Muscle of leg (tissue), 11 donors: ENCODE data around the gene DTX4. TPM values are rescaled to one million over a fixed set of nuclear protein-coding genes. Genes with fewer than 3 reads are reported as not detected.

Source experiments
- DNase-seq: peaks from one replicate; pipeline ENCODE4 v3.0.0; 2013
- H3K27ac ChIP-seq: one replicate; pipeline ENCODE4 v1.5.1; 2013; ENCODE audit warnings: mild to moderate bottlenecking, low read length, control low read depth
- H3K27me3 ChIP-seq: one replicate; pipeline ENCODE4 v1.6.1; 2013; ENCODE audit warnings: low read length; ENCODE audit not compliant: control insufficient read depth, insufficient read depth
- H3K36me3 ChIP-seq: one replicate; pipeline ENCODE4 v1.6.1; 2013; ENCODE audit warnings: low read length; ENCODE audit not compliant: control insufficient read depth, insufficient read depth
- H3K4me1 ChIP-seq: one replicate; pipeline ENCODE4 v1.6.1; 2013; ENCODE audit warnings: low read length; ENCODE audit not compliant: control insufficient read depth, insufficient read depth
- H3K4me3 ChIP-seq: one replicate; pipeline ENCODE4 v1.5.1; 2013; ENCODE audit warnings: low read length, control low read depth
- H3K9me3 ChIP-seq: replicated peaks from 2 replicates; pipeline ENCODE4 v1.6.1; 2013; ENCODE audit warnings: low read depth, low read length; ENCODE audit not compliant: control insufficient read depth
- WGBS: methylation state at CpG from one replicate; pipeline ENCODE4 v1.1.5; 2013; ENCODE audit warnings: missing lambda C conversion rate; ENCODE audit not compliant: insufficient coverage; 5-methylcytosine and 5-hydroxymethylcytosine counted together
- polyA plus RNA-seq, 8 donors: library from polyadenylated mRNA; unstranded; fragments of 120-200 nt; gene quantifications; one replicate each; pipeline versions ENCODE4 v1.2.1 to v1.2.3, GENCODE V29; 2013; ENCODE audit warnings: inconsistent platforms in 1 of 8, low replicate concordance in 1 of 8; ENCODE audit not compliant: insufficient read length in 8 of 8, insufficient read depth in 1 of 8
- total RNA-seq: library from RNA; stranded (reverse); fragments of 120-200 nt; gene quantifications from one replicate; pipeline ENCODE4 v1.2.4, GENCODE V29; 2013

DTX4 gene
- total and polyA plus RNA-seq, 9 donors: 8.9 to 33.0 (median 19.0) TPM

DNA sequence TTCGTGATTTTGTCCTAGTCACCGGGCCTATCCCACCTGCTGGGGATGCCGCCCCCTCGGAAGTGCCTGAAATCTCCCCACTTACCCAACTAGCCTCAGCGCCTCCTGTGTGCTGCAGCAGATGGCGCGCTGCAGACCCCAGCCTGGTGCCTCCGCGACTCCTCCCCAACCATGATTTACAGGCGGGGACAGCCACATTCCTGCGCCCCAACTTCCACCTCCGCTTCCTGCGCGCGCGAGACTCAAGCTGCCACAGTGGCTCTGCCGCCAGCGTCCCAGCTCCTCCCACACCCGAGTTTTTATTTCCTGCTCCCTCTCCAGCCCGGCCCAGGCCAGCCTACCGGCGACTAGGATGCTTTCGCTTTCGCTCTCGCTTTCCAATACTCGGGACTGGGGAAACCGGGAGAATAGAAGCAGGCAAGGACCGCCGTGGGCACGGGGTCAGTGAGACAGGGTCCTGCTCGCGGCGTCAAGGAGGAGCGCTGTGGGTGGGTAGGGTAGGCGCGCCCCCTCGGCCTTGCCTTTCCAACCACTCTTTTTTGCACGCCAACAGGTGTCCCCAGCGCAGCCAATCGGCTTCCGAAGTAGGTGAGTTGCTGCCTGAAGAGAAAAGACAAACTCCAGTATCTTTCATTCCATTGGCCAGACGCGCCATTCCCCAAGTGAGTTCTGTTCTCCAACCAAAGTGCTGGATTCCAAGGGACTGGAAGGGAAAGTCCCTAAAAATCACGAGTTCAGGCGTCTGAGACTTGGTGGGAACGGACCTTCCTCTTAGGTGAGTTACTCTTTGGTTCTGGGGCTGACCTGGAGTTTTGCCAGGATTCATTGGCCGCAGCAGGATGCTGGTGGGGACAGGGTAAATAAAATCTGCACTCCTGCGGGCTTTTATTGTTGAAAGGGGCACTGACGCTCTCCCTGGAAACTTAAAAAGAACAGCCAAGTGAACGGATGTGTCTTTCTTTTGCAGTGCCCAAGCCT, 29.1 kb upstream of the DTX4 start, which contains the start of gene FAM111A:
FAM111A (plus strand) TSS at position 327 of the 978 bp plus-strand sequence. CDS start 6,017 bp downstream, outside the sequence.
- peak; percentile 96 for DNase-seq
- H3K4me1 ChIP-seq: peaks cover 16% of the 10 kb centered on the region
- no peaks in the 10 kb centered on the region for H3K9me3 ChIP-seq
- H3K4me3 ChIP-seq: peak within 1 kb of the TSS; percentile 78
- H3K27me3 ChIP-seq: no peaks in the 10 kb centered on the region
- WGBS: under 1% methylated on average over 42 of the region's 50 CpGs
- peak within 1 kb of the TSS; percentile 98 for H3K27ac ChIP-seq
- peaks cover 4% of the 10 kb centered on the region for H3K36me3 ChIP-seq

DNA sequence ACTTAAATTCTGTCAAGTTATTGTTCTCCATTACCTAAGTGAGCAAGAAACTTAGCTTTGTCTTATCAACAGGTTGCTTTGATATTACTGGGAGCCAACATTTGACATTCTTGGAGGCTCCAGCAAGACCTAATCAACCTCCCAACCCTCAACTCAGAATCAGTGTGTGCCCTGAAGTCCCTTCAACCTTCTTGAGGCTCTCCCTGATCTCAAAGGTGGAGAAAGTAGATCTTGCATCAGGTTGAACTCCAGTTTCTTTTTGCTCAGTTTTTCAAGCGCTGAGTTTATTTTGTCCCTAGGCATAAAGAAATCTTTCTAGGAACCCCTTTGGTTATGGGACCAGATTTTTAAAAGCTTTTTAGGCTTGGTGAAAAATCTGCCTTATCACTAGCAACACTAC, 27.8 kb upstream of the DTX4 start:
- Histone ChIP-seq H3K27ac (peak overlapping the region; percentile 98), H3K4me1 (peaks cover 16% of the 10 kb centered on the region), H3K36me3 (peaks cover 3% of the 10 kb centered on the region), H3K4me3 (peak overlapping the region; percentile 45), H3K27me3 (no peaks in the 10 kb centered on the region), H3K9me3 (no peaks in the 10 kb centered on the region)
- no CpG with 5 or more reads among the region's 1 CpG for WGBS
- no peak for DNase-seq

DNA sequence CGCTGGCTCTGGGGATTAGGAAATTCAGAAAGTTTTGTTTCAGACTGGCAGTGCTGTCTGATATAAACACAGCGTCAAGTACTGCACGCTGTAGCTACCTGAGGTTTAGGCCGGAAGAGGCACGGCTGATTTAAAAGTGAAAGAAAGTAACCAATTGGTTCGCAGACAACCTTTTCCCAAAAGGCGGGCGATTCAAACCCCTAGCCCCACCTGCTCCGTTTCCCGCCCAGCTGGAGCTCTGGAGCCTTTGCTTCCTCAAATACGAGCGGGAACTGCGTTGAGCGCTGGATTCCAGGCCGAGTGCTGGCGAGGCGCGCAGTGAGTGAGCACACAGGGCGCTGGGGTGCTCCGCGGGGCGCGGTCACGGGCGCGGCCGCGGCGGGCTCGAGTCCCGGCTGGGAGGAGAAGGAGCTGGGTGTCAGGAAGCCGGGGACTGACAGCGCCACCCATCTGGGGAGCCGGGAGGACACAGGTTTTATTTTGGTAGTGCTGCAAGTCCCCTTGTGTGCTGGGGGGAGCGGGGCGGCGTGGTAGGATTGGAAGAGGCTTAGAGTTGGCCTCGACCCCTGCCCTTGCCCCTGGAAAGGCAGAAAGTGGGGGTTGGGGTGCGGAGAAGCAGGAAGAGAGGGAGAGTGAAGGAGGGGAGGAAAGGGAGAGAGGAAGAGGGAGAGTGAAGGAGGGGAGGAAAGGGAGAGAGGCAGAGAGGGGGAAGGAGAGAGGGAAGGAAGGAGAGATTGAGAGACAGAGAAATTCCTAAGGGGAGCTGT, 27.2 kb upstream of the DTX4 start:
- WGBS: under 1% methylated on average over 38 of the region's 39 CpGs
- peak; percentile 95 for DNase-seq
- peak overlapping the region; percentile 45 for H3K4me3 ChIP-seq
- H3K27me3 ChIP-seq: no peaks in the 10 kb centered on the region
- peak overlapping the region; percentile 98 for H3K27ac ChIP-seq
- H3K4me1 ChIP-seq: peaks cover 16% of the 10 kb centered on the region
- no peaks in the 10 kb centered on the region for H3K9me3 ChIP-seq
- peaks cover 3% of the 10 kb centered on the region for H3K36me3 ChIP-seq

DNA sequence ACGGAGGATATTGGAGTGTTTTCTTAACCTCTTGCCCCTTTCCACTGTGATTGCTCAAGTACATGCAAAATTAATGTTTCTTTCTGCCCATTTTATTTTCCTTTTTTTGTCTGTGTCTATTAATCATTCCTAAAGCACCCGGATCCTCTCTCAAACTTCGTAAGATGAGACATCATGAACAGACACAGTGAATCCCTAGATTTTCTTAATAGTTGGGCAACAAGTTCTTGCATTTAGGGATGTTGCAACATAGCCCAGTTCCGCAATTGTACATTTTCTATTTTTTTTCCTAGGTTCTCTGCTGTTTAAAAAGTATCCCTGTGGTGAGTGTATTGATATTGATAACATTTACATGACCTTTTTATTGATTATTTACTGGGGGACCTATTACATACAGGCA, 26.4 kb upstream of the DTX4 start:
- DNase-seq: peak; percentile 47
- no peaks in the 10 kb centered on the region for H3K27me3 ChIP-seq
- peak overlapping the region; percentile 45 for H3K4me3 ChIP-seq

DNA sequence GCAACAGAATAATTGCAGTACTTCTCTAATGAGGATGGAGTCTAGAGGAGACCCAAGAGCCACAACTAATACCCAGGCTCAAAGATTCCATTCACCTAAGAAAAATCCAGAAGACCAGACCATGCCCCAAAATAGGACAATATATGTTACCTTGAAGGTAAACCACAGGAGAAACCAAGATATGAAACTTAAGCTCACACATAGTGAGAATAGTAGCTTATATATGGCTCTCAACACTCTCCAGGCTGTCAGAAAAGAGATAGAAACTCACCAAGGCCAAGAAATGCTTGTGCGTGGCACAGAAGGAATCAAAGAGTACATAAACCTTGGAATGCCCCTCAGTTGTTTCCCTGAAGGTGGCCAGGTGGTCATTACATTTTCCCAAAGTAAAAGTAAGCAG, 20.2 kb upstream of the DTX4 start:
- 100% methylated on average over 1 of the region's 1 CpG for WGBS
- H3K27me3 ChIP-seq: no peaks in the 10 kb centered on the region
- no peaks in the 10 kb centered on the region for H3K4me1 ChIP-seq
- no peaks in the 10 kb centered on the region for H3K9me3 ChIP-seq
- no peak overlapping the region for H3K4me3 ChIP-seq
- peaks cover 20% of the 10 kb centered on the region for H3K36me3 ChIP-seq
- no peak overlapping the region for H3K27ac ChIP-seq
- DNase-seq: no peak

More for the DNA sequence above, 26.4 kb upstream of the DTX4 start:
- H3K9me3 ChIP-seq: no peaks in the 10 kb centered on the region
- H3K36me3 ChIP-seq: peaks cover 3% of the 10 kb centered on the region
- WGBS: no CpG with 5 or more reads among the region's 4 CpGs
- peaks cover 16% of the 10 kb centered on the region for H3K4me1 ChIP-seq
- no peak overlapping the region for H3K27ac ChIP-seq

DNA sequence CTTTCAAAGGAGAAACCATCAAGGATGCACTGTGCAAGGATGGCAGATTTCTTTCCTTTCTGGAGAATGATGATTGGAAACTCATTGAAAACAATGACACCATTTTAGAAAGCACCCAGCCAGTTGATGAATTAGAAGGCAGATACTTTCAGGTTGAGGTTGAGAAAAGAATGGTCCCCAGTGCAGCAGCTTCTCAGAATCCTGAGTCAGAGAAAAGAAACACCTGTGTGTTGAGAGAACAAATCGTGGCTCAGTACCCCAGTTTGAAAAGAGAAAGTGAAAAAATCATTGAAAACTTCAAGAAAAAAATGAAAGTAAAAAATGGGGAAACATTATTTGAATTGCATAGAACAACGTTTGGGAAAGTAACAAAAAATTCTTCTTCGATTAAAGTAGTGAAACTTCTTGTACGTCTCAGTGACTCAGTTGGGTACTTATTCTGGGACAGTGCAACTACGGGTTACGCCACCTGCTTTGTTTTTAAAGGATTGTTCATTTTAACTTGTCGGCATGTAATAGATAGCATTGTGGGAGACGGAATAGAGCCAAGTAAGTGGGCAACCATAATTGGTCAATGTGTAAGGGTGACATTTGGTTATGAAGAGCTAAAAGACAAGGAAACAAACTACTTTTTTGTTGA, 19.5 kb upstream of the DTX4 start:
- no peak overlapping the region for H3K4me3 ChIP-seq
- H3K27ac ChIP-seq: no peak overlapping the region
- no peaks in the 10 kb centered on the region for H3K27me3 ChIP-seq
- no peak for DNase-seq
- peaks cover 17% of the 10 kb centered on the region for H3K36me3 ChIP-seq
- H3K4me1 ChIP-seq: no peaks in the 10 kb centered on the region
- H3K9me3 ChIP-seq: no peaks in the 10 kb centered on the region
- 98% methylated on average over 8 of the region's 8 CpGs for WGBS

DNA sequence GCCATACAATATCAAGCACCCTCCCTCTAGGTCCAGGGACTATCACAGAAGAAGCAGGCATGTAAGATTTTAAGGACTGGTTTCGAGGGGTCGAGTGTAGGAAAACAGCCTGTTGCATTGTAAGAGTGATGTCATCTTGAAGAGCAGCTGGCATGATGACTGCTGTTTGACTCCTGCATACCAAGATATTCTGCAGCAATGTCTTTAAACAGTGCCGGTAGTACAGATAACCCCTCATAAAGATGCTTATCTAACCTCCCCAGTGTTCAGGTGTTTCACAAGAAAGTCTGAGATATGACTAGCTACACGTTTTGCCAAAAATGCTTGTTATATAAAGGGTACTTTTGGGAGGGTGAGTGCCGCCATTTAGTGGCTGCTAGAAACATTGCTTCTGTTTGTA, 17.3 kb upstream of the DTX4 start:
- Histone ChIP-seq H3K27ac (no peak overlapping the region), H3K4me1 (no peaks in the 10 kb centered on the region), H3K36me3 (peaks cover 17% of the 10 kb centered on the region), H3K27me3 (no peaks in the 10 kb centered on the region), H3K9me3 (no peaks in the 10 kb centered on the region), H3K4me3 (no peak overlapping the region)
- no peak for DNase-seq
- WGBS: 63% methylated on average over 4 of the region's 5 CpGs

DNA sequence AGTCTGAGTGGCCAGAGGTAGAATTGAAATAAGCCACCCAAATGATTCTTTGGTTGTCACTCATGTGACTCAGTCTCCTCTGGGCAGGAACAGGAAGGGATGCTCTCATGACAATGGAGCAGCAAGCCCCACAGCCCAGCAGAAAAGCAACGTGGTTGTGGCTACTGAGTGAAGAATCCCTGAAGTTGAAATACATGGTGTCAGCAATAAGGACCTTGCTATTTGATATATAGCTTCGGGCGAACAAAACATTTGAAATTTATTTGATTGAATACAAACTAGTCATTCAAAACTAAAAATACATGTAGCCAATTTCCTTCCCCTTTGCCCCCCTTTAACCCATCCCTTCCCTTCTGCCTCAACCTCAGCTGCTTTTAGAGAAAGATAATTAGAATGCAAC, 14.5 kb upstream of the DTX4 start:
- WGBS: no CpG with 5 or more reads among the region's 3 CpGs
- Histone ChIP-seq H3K4me1 (no peaks in the 10 kb centered on the region), H3K4me3 (no peak overlapping the region), H3K36me3 (peaks cover 6% of the 10 kb centered on the region), H3K27me3 (no peaks in the 10 kb centered on the region), H3K27ac (no peak overlapping the region), H3K9me3 (no peaks in the 10 kb centered on the region)
- DNase-seq: no peak

DNA sequence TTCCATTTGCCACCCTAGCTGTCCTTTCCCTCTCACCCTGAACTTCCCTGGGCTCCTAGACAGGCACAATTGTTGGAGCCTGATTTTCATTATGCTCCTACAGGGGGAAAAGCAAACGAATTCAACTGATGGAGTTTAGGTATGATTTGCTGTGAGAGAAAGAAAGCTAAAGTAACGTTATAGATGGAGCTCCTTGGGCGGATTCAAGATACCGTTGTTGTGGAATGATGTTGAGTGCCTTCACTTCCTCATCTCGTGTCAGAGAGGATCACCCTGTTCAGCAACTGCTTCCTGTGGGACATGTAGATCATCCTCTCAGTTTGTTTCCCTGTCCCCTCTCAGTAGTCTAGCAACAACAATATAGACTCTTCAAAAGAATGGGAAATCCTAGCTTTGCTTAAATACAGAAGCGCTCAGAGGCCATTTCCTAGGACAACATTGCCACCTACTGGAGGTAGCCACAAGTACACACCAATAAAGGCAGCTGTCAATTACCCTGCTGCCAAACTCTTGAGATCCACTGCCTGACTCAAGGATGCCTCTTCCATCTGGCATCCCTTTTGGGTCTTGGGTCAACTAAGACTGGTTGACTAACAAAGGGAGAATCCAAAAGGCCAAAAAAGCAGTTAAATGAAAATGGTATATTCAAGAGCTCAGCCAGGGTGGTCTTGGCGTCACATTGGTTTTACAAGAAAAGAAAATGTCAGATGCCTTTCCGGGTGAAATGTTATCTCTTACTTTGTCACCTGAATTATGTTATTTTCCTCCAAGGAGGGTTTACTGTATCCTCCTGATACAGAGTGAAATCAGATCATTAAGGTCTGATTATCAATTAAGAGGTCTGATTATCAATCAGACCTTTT, 13.5 kb upstream of the DTX4 start:
- H3K36me3 ChIP-seq: no peaks in the 10 kb centered on the region
- H3K27me3 ChIP-seq: no peaks in the 10 kb centered on the region
- no peak overlapping the region for H3K4me3 ChIP-seq
- no peaks in the 10 kb centered on the region for H3K4me1 ChIP-seq
- peak; percentile 91 for DNase-seq
- H3K27ac ChIP-seq: peak overlapping the region; percentile 66
- 20% methylated on average over 4 of the region's 8 CpGs for WGBS
- H3K9me3 ChIP-seq: no peaks in the 10 kb centered on the region
